ENCODE results near the gene CCDC83.
A peak's percentile ranks its signal among the peaks of the same experiment; 100 is the strongest.

Gene CCDC83

DNA sequence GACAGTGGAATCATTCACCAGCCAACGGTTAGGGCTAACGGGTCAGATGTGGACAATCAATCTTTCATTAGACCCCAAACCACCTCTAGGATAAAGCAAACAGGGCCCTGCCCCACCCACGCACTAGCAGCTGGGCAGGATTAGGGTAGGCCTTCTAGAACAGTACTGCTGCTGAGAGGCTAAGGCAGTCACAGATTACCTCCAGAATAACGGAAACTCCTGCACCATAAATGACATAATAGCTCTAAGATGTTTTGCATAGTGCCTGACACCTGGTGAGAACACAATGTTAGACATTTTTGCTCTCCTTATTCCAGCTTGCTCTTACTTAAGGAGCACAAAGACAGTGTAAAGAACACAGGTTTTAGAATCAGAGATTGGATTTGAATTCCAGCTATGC lies 46.0 kb upstream of the CCDC83 start:
- no peak overlapping the region for H3K4me3 ChIP-seq (ENCODE audit: low read length in 2 of 2)
- no peak overlapping the region for H3K4ac ChIP-seq (ENCODE audit: low read length)
- no peak overlapping the region for H2BK15ac ChIP-seq (ENCODE audit: low read length)
- no peaks in the 10 kb centered on the region for H3K36me3 ChIP-seq (replicated peaks in 1 of 2; ENCODE audit: control insufficient read depth in 2 of 2, insufficient read depth in 2 of 2, low read length in 2 of 2)
- H3K9me3 ChIP-seq (replicated peaks in 1 of 2; ENCODE audit: control insufficient read depth in 2 of 2, insufficient read depth in 1 of 2, low read depth in 1 of 2, low read length in 2 of 2): no peaks in the 10 kb centered on the region
- WGBS, 2 donors (ENCODE audit: extremely low coverage in 2 of 2, insufficient read length in 2 of 2, insufficient replicate concordance in 1 of 2): no CpG with 5 or more reads among the region's 4 CpGs
- no peak overlapping the region for H2BK5ac ChIP-seq (ENCODE audit: low read length)
- no peak overlapping the region for H3K27ac ChIP-seq (replicated peaks; ENCODE audit: low read length)
- H2BK12ac ChIP-seq (ENCODE audit: low read length): no peak overlapping the region
- H3K79me1 ChIP-seq (ENCODE audit: low read depth, low read length): peaks cover 1% of the 10 kb centered on the region
- H2AFZ ChIP-seq (ENCODE audit: low read length): no peak overlapping the region
- no peak overlapping the region for H3K9ac ChIP-seq (ENCODE audit: low read depth, low read length, poor library complexity)
- no peak overlapping the region for H3K14ac ChIP-seq (ENCODE audit: low read length)
- H2AK5ac ChIP-seq (ENCODE audit: low read depth, low read length): no peak overlapping the region
- no peak overlapping the region for H2BK120ac ChIP-seq (ENCODE audit: low read depth, low read length)
- H3K23ac ChIP-seq (ENCODE audit: low read depth, low read length, poor library complexity): no peak overlapping the region
- peaks cover 0 to 63% (median 20%) of the 10 kb centered on the region in 3 experiments for H3K27me3 ChIP-seq (ENCODE audit: control insufficient read depth in 3 of 3, insufficient read depth in 3 of 3, low read depth in 1 of 3, low read length in 3 of 3)
- no peak overlapping the region for H3K18ac ChIP-seq (ENCODE audit: low read length)
- H4K8ac ChIP-seq (ENCODE audit: low read depth, low read length): no peak overlapping the region
- H4K91ac ChIP-seq (ENCODE audit: low read depth, low read length, poor library complexity): no peak overlapping the region
- H3K4me2 ChIP-seq (ENCODE audit: insufficient read depth, low read length, poor library complexity, severe bottlenecking): no peak overlapping the region
- peaks cover 3 to 11% of the 10 kb centered on the region in 2 donors for H3K4me1 ChIP-seq (ENCODE audit: control insufficient read depth in 2 of 2, insufficient read depth in 1 of 2, low read depth in 1 of 2, low read length in 2 of 2)
- DNase-seq (ENCODE audit: low spot score): no peak

DNA sequence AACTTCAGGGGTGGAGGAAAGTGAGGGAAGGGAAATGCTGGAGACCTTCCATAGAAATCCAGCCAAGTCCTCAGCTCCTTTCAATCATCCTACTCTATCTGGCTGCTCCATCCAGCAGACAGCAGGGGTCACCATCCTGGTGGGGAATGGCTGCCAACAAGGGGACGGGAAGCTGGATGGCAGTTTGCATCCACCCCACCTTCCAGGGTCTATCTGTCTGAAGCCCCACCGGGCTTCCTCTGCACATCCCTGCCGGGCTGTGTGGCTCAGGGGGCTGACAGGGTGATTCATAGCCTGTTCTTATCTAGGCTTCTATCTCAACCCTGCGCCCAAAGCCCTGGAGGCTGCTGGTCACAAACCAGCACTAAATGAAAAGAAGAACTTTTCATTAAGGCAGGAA lies 45.3 kb upstream of the CCDC83 start:
- no peak overlapping the region for H2BK15ac ChIP-seq (ENCODE audit: low read length)
- no peak overlapping the region for H2BK120ac ChIP-seq (ENCODE audit: low read depth, low read length)
- peaks cover 1% of the 10 kb centered on the region for H3K79me1 ChIP-seq (ENCODE audit: low read depth, low read length)
- peaks cover 3 to 11% of the 10 kb centered on the region in 2 donors for H3K4me1 ChIP-seq (ENCODE audit: control insufficient read depth in 2 of 2, insufficient read depth in 1 of 2, low read depth in 1 of 2, low read length in 2 of 2)
- DNase-seq (ENCODE audit: low spot score): no peak
- no peak overlapping the region for H3K14ac ChIP-seq (ENCODE audit: low read length)
- H2BK5ac ChIP-seq (ENCODE audit: low read length): no peak overlapping the region
- H3K27me3 ChIP-seq (ENCODE audit: control insufficient read depth in 3 of 3, insufficient read depth in 3 of 3, low read depth in 1 of 3, low read length in 3 of 3): peaks cover 0 to 68% (median 20%) of the 10 kb centered on the region in 3 experiments
- H4K8ac ChIP-seq (ENCODE audit: low read depth, low read length): no peak overlapping the region
- H2AK5ac ChIP-seq (ENCODE audit: low read depth, low read length): no peak overlapping the region
- no CpG with 5 or more reads among the region's 4 CpGs for WGBS, 2 donors (ENCODE audit: extremely low coverage in 2 of 2, insufficient read length in 2 of 2, insufficient replicate concordance in 1 of 2)
- H3K27ac ChIP-seq (replicated peaks; ENCODE audit: low read length): no peak overlapping the region
- H3K36me3 ChIP-seq (replicated peaks in 1 of 2; ENCODE audit: control insufficient read depth in 2 of 2, insufficient read depth in 2 of 2, low read length in 2 of 2): no peaks in the 10 kb centered on the region
- no peak overlapping the region for H4K91ac ChIP-seq (ENCODE audit: low read depth, low read length, poor library complexity)
- no peaks in the 10 kb centered on the region for H3K9me3 ChIP-seq (replicated peaks in 1 of 2; ENCODE audit: control insufficient read depth in 2 of 2, insufficient read depth in 1 of 2, low read depth in 1 of 2, low read length in 2 of 2)
- peak overlapping the region; percentile 93 for H2AFZ ChIP-seq (ENCODE audit: low read length)
- no peak overlapping the region for H3K4ac ChIP-seq (ENCODE audit: low read length)
- H3K18ac ChIP-seq (ENCODE audit: low read length): no peak overlapping the region
- no peak overlapping the region for H3K4me3 ChIP-seq (ENCODE audit: low read length in 2 of 2)
- H2BK12ac ChIP-seq (ENCODE audit: low read length): no peak overlapping the region
- H3K9ac ChIP-seq (ENCODE audit: low read depth, low read length, poor library complexity): no peak overlapping the region
- peak overlapping the region; percentile 75 for H3K4me2 ChIP-seq (ENCODE audit: insufficient read depth, low read length, poor library complexity, severe bottlenecking)
- H3K23ac ChIP-seq (ENCODE audit: low read depth, low read length, poor library complexity): no peak overlapping the region

DNA sequence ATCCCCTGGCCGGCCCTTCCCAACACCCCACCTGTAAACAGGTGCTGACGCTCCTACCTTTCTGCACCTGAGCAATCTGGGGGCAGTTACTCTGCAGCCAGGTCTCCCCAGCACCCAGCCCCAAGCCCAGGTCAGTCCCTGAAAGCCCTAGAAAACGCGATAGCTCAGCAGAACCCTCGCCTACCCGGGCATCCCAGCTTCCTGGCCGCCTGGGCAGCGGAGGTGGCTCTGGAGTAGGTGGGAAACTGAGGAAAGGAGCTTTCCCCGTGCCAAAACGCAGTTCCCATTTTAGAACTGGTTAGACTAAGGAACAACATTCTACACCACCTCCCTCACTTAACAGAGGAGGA lies 44.7 kb upstream of the CCDC83 start:
- H2AFZ ChIP-seq (ENCODE audit: low read length): peak overlapping the region; percentile 93
- H3K4me2 ChIP-seq (ENCODE audit: insufficient read depth, low read length, poor library complexity, severe bottlenecking): peak overlapping the region; percentile 75
- H2AK5ac ChIP-seq (ENCODE audit: low read depth, low read length): no peak overlapping the region
- H2BK15ac ChIP-seq (ENCODE audit: low read length): peak overlapping the region; percentile 23
- H3K4ac ChIP-seq (ENCODE audit: low read length): no peak overlapping the region
- H3K79me1 ChIP-seq (ENCODE audit: low read depth, low read length): peaks cover 1% of the 10 kb centered on the region
- H3K18ac ChIP-seq (ENCODE audit: low read length): peak overlapping the region; percentile 86
- peaks cover 0 to 68% (median 20%) of the 10 kb centered on the region in 3 experiments for H3K27me3 ChIP-seq (ENCODE audit: control insufficient read depth in 3 of 3, insufficient read depth in 3 of 3, low read depth in 1 of 3, low read length in 3 of 3)
- H4K8ac ChIP-seq (ENCODE audit: low read depth, low read length): no peak overlapping the region
- DNase-seq (ENCODE audit: low spot score): no peak
- H3K9me3 ChIP-seq (replicated peaks in 1 of 2; ENCODE audit: control insufficient read depth in 2 of 2, insufficient read depth in 1 of 2, low read depth in 1 of 2, low read length in 2 of 2): no peaks in the 10 kb centered on the region
- no CpG with 5 or more reads among the region's 10 CpGs for WGBS, 2 donors (ENCODE audit: extremely low coverage in 2 of 2, insufficient read length in 2 of 2, insufficient replicate concordance in 1 of 2)
- H3K4me1 ChIP-seq (ENCODE audit: control insufficient read depth in 2 of 2, insufficient read depth in 1 of 2, low read depth in 1 of 2, low read length in 2 of 2): peaks cover 3 to 11% of the 10 kb centered on the region in 2 donors
- H4K91ac ChIP-seq (ENCODE audit: low read depth, low read length, poor library complexity): no peak overlapping the region
- no peak overlapping the region for H2BK5ac ChIP-seq (ENCODE audit: low read length)
- no peak overlapping the region for H2BK12ac ChIP-seq (ENCODE audit: low read length)
- peak overlapping the region; percentile 51 to 84 for H3K4me3 ChIP-seq (ENCODE audit: low read length in 2 of 2)
- H2BK120ac ChIP-seq (ENCODE audit: low read depth, low read length): peak overlapping the region; percentile 32
- H3K9ac ChIP-seq (ENCODE audit: low read depth, low read length, poor library complexity): no peak overlapping the region
- H3K23ac ChIP-seq (ENCODE audit: low read depth, low read length, poor library complexity): peak overlapping the region; percentile 77
- no peaks in the 10 kb centered on the region for H3K36me3 ChIP-seq (replicated peaks in 1 of 2; ENCODE audit: control insufficient read depth in 2 of 2, insufficient read depth in 2 of 2, low read length in 2 of 2)
- no peak overlapping the region for H3K27ac ChIP-seq (replicated peaks; ENCODE audit: low read length)
- peak overlapping the region; percentile 31 for H3K14ac ChIP-seq (ENCODE audit: low read length)

DNA sequence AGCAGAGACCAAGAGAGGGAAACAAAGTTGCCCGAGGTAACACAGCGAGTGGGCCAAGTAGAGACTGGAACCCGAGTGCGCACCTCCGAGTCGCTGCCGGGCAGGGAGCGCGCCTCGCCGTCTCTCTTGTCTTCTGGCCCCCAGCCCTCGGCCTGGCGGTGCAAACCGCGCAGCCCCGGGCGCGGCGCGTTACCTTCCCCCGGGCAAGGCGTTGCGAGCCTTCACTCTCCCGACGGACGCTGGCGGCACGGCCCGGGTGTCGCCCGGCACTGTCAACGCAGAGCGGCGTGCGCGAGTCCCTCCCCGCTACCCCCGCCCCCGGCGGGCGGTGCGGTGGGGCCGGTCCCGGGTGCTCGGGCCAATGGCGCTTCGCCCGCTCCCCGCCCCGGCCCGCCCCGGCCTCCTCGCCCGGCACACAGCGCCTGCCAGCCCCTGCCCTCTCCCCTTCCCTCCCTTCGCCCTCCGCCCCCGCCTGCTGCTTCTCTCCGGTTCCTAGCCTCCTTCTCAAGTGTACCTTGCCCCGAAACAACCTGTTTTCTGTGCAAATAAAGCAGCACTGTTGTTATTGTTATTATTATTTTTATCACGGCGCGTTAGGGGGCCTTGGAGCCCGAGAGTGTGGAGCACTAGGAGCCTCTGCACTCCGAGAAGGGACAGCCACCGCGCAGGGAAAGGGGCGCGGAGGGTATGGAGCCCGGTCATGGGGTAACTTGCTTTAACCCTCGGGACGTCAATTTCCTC lies 44.1 kb upstream of the CCDC83 start, which contains the start of gene SYTL2:
Gene SYTL2, minus strand, starts transcription at position 271 of the 741 bp plus-strand sequence. CDS start 53,416 bp downstream, outside the sequence.
- Histone ChIP-seq H2AFZ (ENCODE audit: low read length) (peak within 1 kb of the TSS; percentile 93), H3K14ac (ENCODE audit: low read length) (peak within 1 kb of the TSS; percentile 31), H2BK15ac (ENCODE audit: low read length) (peak within 1 kb of the TSS; percentile 23), H3K9ac (ENCODE audit: low read depth, low read length, poor library complexity) (peak within 1 kb of the TSS; percentile 87), H4K91ac (ENCODE audit: low read depth, low read length, poor library complexity) (no peak within 1 kb of the TSS), H3K4me3 (ENCODE audit: low read length in 2 of 2) (peak within 1 kb of the TSS; percentile 51 to 84), H3K4me2 (ENCODE audit: insufficient read depth, low read length, poor library complexity, severe bottlenecking) (peak within 1 kb of the TSS; percentile 75), H3K27ac (replicated peaks; ENCODE audit: low read length) (no peak within 1 kb of the TSS), H3K18ac (ENCODE audit: low read length) (peak within 1 kb of the TSS; percentile 86), H3K9me3 (replicated peaks in 1 of 2; ENCODE audit: control insufficient read depth in 2 of 2, insufficient read depth in 1 of 2, low read depth in 1 of 2, low read length in 2 of 2) (no peaks in the 10 kb centered on the region), H3K4me1 (ENCODE audit: control insufficient read depth in 2 of 2, insufficient read depth in 1 of 2, low read depth in 1 of 2, low read length in 2 of 2) (peaks cover 3 to 11% of the 10 kb centered on the region in 2 donors), H3K79me1 (ENCODE audit: low read depth, low read length) (peaks cover 1% of the 10 kb centered on the region), H3K23ac (ENCODE audit: low read depth, low read length, poor library complexity) (peak within 1 kb of the TSS; percentile 77), H3K36me3 (replicated peaks in 1 of 2; ENCODE audit: control insufficient read depth in 2 of 2, insufficient read depth in 2 of 2, low read length in 2 of 2) (no peaks in the 10 kb centered on the region), H2BK5ac (ENCODE audit: low read length) (no peak within 1 kb of the TSS), H4K8ac (ENCODE audit: low read depth, low read length) (no peak within 1 kb of the TSS), H2BK120ac (ENCODE audit: low read depth, low read length) (peak within 1 kb of the TSS; percentile 32), H2BK12ac (ENCODE audit: low read length) (no peak within 1 kb of the TSS), H3K4ac (ENCODE audit: low read length) (no peak within 1 kb of the TSS), H3K27me3 (ENCODE audit: control insufficient read depth in 3 of 3, insufficient read depth in 3 of 3, low read depth in 1 of 3, low read length in 3 of 3) (peaks cover 0 to 66% (median 20%) of the 10 kb centered on the region in 3 experiments), H2AK5ac (ENCODE audit: low read depth, low read length) (no peak within 1 kb of the TSS)
- WGBS, 2 donors (ENCODE audit: extremely low coverage in 2 of 2, insufficient read length in 2 of 2, insufficient replicate concordance in 1 of 2): no CpG with 5 or more reads among the region's 72 CpGs
- peak; percentile 73 for DNase-seq (ENCODE audit: low spot score)

Data from neuronal stem cell (in vitro differentiated cells).